Lung (tissue), 12 donors: ENCODE data around the gene RSPO4. TPM values are rescaled to one million over a fixed set of nuclear protein-coding genes. Genes with fewer than 3 reads are reported as not detected.

ENCODE experiments used
- ATAC-seq: fragments of 200-7000 bp; cut with Tn5 transposase; one replicate; pipeline ENCODE4 v1.9.1; 2020; ENCODE audit warnings: moderate number of reproducible peaks; ENCODE audit not compliant: insufficient read depth, low FRiP score
- DNase-seq, 3 donors: peaks; one replicate each; pipeline ENCODE4 v3.0.0-alpha.2; 2013 to 2017
- H3K27ac ChIP-seq, 2 donors: one replicate each; pipeline ENCODE4 v1.5.1; 2013; ENCODE audit warnings: mild to moderate bottlenecking in 2 of 2, moderate library complexity in 2 of 2, control low read depth in 1 of 2, inconsistent platforms in 1 of 2, low read depth in 1 of 2, low read length in 1 of 2
- H3K27me3 ChIP-seq, 3 donors: one replicate each; pipeline ENCODE4 v1.5.1; 2013; ENCODE audit warnings: low read length in 2 of 3; ENCODE audit not compliant: control insufficient read depth in 3 of 3, insufficient read depth in 3 of 3
- H3K36me3 ChIP-seq, 4 donors: one replicate each; pipeline ENCODE4 v1.5.1; 2013; ENCODE audit warnings: low read length in 4 of 4, mild to moderate bottlenecking in 1 of 4, moderate library complexity in 1 of 4; ENCODE audit not compliant: control insufficient read depth in 4 of 4, insufficient read depth in 4 of 4
- H3K4me1 ChIP-seq, 5 donors: one replicate each; pipeline ENCODE4 v1.5.1; 2013; ENCODE audit warnings: low read length in 5 of 5, mild to moderate bottlenecking in 2 of 5, moderate library complexity in 1 of 5; ENCODE audit not compliant: control insufficient read depth in 5 of 5, insufficient read depth in 5 of 5
- H3K4me3 ChIP-seq: one replicate; pipeline ENCODE4 v1.5.1; 2013; ENCODE audit warnings: mild to moderate bottlenecking, control low read depth, moderate library complexity
- H3K9ac ChIP-seq, 2 donors: one replicate each; pipeline ENCODE4 v1.5.1; 2013; ENCODE audit warnings: low read length in 2 of 2, control low read depth in 1 of 2; ENCODE audit not compliant: insufficient read depth in 1 of 2
- H3K9me3 ChIP-seq, 4 donors: one replicate each; pipeline ENCODE4 v1.5.1; 2013; ENCODE audit warnings: low read length in 3 of 4, mild to moderate bottlenecking in 1 of 4, moderate library complexity in 1 of 4; ENCODE audit not compliant: control insufficient read depth in 4 of 4, insufficient read depth in 3 of 4
- WGBS, 2 donors: extraction: QIAGEN DNeasy Blood & Tissue Kit; methylation state at CpG; one replicate each; pipeline ENCODE4 v1.1.7; 2013; 5-methylcytosine and 5-hydroxymethylcytosine counted together
- polyA plus RNA-seq, 2 donors: library from polyadenylated mRNA; stranded (reverse); fragments of 200-250 nt; gene quantifications; one replicate each; pipeline ENCODE4 v1.2.1, GENCODE V29; 2013
- total RNA-seq, 2 donors: library from RNA; depleted of rRNA in 1 of 2; stranded (reverse); fragments of >200 nt in 1 of 2; gene quantifications; one replicate each; pipeline ENCODE4 v1.2.1, GENCODE V29; 2014 to 2021
- TF ChIP-seq, protein P1 (sequence below): IDR thresholded peaks from 2 replicates; pipeline ENCODE4 v1.5.1; 2012; ENCODE audit warnings: mild to moderate bottlenecking; ENCODE audit errors: control extremely low read depth, extremely low read depth
- donor health status: control.
- donor health status: control.
- donor health status: Bipolar disorder and iron deficiency.
- donor health status: healthy.
- donor health status: DM: yes; HTN: yes; CAD: no.

Gene RSPO4
- total and polyA plus RNA-seq, 4 donors = 1.00 to 7.4 (median 2.5) TPM

DNA sequence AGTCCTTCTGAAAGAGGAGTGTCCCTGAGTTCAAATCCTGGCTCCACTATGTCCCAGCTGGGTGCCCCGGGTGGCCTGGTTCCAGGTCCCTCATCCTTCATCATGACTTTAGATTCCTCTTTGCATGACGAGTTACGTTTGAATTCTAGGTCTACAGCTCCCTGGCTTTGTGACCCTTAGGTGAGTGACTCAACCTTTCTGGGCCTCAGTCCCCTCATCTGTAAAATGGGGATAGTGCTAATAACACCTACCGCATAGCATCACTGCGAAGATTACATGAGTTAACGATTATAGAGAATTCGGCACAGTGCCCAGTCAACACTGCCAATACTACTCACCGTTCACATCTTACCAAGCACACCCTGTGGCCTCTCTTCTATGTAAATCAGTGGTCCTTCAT is 39.4 kb downstream of the RSPO4 start:
- TF ChIP-seq, protein P1, sequence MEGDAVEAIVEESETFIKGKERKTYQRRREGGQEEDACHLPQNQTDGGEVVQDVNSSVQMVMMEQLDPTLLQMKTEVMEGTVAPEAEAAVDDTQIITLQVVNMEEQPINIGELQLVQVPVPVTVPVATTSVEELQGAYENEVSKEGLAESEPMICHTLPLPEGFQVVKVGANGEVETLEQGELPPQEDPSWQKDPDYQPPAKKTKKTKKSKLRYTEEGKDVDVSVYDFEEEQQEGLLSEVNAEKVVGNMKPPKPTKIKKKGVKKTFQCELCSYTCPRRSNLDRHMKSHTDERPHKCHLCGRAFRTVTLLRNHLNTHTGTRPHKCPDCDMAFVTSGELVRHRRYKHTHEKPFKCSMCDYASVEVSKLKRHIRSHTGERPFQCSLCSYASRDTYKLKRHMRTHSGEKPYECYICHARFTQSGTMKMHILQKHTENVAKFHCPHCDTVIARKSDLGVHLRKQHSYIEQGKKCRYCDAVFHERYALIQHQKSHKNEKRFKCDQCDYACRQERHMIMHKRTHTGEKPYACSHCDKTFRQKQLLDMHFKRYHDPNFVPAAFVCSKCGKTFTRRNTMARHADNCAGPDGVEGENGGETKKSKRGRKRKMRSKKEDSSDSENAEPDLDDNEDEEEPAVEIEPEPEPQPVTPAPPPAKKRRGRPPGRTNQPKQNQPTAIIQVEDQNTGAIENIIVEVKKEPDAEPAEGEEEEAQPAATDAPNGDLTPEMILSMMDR = no peak
- Histone ChIP-seq H3K36me3 (no peaks in the 10 kb centered on the region), H3K9ac (no peak overlapping the region), H3K27ac (no peak overlapping the region), H3K4me3 (no peak overlapping the region), H3K4me1 (peaks cover 0 to 6% (median 0%) of the 10 kb centered on the region in 5 donors), H3K9me3 (peaks cover 0 to 1% (median 0%) of the 10 kb centered on the region in 4 donors), H3K27me3 (no peaks in the 10 kb centered on the region)
- WGBS, 2 donors = 85 to 91% methylated on average over 8 of the region's 8 CpGs
- no peak for ATAC-seq
- DNase-seq = no peak

DNA sequence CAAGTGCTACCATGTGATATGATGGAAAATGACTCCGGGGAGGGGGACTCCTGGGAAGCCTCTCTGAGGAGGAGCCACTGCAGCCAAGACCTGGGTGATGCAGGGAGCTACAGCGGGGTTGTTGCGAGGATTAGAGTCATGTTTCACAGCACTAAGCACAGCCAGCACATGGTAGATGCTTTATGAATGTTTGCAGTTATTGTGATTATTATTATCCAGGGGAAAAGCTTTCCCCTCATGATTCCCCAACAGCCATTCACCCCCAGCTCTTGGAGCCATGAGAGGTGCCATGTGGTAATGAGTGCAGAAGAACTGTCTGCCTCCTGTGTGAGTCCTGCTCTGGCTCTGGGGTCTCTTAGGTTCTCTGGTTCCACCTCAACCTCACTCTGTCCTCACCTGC is 39.9 kb downstream of the RSPO4 start:
- Histone ChIP-seq H3K9ac (no peak overlapping the region), H3K4me1 (peaks cover 0 to 6% (median 0%) of the 10 kb centered on the region in 5 donors), H3K4me3 (no peak overlapping the region), H3K27me3 (no peaks in the 10 kb centered on the region), H3K27ac (no peak overlapping the region), H3K9me3 (no peaks in the 10 kb centered on the region), H3K36me3 (no peaks in the 10 kb centered on the region)
- no peak for DNase-seq
- TF ChIP-seq, protein P1 = no peak
- WGBS, 2 donors = 81 to 83% methylated on average over 3 of the region's 3 CpGs
- no peak for ATAC-seq

DNA sequence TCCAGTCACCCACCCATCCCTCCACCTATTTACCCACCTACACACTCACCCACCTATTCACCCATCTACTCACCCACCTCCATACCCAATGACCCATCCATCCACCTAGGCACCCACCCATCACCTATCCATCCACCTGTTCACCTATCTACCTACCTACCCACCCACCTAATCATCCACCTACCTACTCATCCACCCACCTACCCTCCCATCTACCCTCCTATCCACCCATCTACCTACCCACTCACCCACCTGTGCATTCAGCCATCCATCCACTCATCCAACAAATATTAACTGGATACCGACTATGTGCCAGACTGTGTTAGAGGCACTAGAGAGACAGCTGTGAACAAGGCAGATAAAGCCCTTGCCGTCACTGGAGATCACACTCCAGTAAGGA is 40.3 kb downstream of the RSPO4 start:
- Histone ChIP-seq H3K27ac (no peak overlapping the region), H3K36me3 (no peaks in the 10 kb centered on the region), H3K27me3 (no peaks in the 10 kb centered on the region), H3K4me3 (no peak overlapping the region), H3K9ac (no peak overlapping the region), H3K9me3 (no peaks in the 10 kb centered on the region), H3K4me1 (peaks cover 0 to 6% (median 0%) of the 10 kb centered on the region in 5 donors)
- TF ChIP-seq, protein P1 = no peak
- ATAC-seq (no peak), DNase-seq (no peak)
- WGBS, 2 donors = 52 to 88% methylated on average over 2 of the region's 2 CpGs

DNA sequence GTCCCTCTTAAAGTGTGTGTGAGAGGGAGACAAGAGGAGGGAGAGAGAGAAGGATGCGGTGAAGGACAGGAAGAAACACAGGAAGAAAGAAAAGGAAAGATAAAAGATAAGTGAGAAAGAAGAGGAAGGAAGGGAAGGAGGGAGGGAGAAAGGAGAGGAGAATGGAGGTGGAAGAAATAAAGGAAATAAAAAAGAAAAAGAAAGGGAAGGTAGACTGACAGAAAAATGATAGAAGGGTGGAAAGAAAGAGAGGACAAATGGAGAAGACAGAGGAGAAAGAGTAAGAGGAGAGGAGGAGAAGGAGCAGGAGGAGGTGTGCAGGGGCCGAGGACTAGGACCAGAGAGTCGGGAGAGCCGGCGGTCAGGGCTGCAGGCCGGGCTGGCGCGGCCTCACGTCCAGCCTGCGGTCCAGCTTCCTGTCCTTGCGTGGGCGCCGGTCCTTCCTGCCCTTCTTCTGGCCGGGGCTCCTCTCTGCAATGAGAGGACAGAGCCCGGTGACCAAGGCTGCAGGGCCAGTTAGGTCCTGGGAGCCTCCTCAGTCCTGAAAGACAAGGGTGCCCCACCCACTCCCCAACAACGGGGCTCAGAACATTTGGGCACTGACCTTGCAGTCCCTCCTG is 42.0 kb downstream of the RSPO4 start:
- H3K4me3 ChIP-seq = no peak overlapping the region
- peaks cover 0 to 6% (median 0%) of the 10 kb centered on the region in 5 donors for H3K4me1 ChIP-seq
- TF ChIP-seq, protein P1 = no peak
- no peaks in the 10 kb centered on the region for H3K9me3 ChIP-seq
- no peak for ATAC-seq
- DNase-seq = no peak
- no peaks in the 10 kb centered on the region for H3K36me3 ChIP-seq
- WGBS, 2 donors = 69 to 83% methylated on average over 16 of the region's 16 CpGs
- no peak overlapping the region for H3K27ac ChIP-seq
- peaks cover 0 to 3% (median 0%) of the 10 kb centered on the region in 3 donors for H3K27me3 ChIP-seq
- no peak overlapping the region for H3K9ac ChIP-seq
